Prostate gland (tissue), 2 donors: ENCODE results near the gene ARL9. TPM values are rescaled to one million over a fixed set of nuclear protein-coding genes. Genes with fewer than 3 reads are reported as not detected.

Experiments
- DNase-seq: peaks from one replicate; pipeline ENCODE4 v3.0.0-alpha.2; 2019; ENCODE audit warnings: low spot score
- H3K27ac ChIP-seq, 2 donors: fragments of 200-600 bp; sonication (generic); 2 replicates each; pipeline ENCODE4 v1.5.1; 2017 to 2019
- H3K27me3 ChIP-seq: fragments of 200-600 bp; sonication (generic); replicated peaks from 2 replicates; pipeline ENCODE4 v1.5.1; 2019; ENCODE audit not compliant: insufficient read depth
- H3K36me3 ChIP-seq, 2 donors: fragments of 200-600 bp; sonication (generic); 1 replicate in 1 of 2; 2 replicates in 1 of 2; pipeline versions ENCODE4 v1.5.1 to v1.8.1; 2017 to 2019
- H3K4me1 ChIP-seq: fragments of 200-600 bp; sonication (generic); replicated peaks from 2 replicates; pipeline ENCODE4 v1.5.1; 2019
- H3K4me3 ChIP-seq, 2 donors: fragments of 200-600 bp; sonication (generic); 2 replicates each; pipeline ENCODE4 v1.5.1; 2017 to 2019
- H3K9me3 ChIP-seq: fragments of 200-600 bp; sonication (generic); 2 replicates; pipeline ENCODE4 v1.5.1; 2017
- CTCF ChIP-seq, 4 experiments: fragments of 200-600 bp in 2 of 4; fragments of 450-650 bp in 2 of 4; sonication (generic) in 2 of 4; IDR thresholded peaks; 1 replicate in 3 of 4; 2 replicates in 1 of 4; pipeline ENCODE4 v1.5.1; 2016 to 2019; ENCODE audit warnings: antibody characterized with exemption in 4 of 4, mild to moderate bottlenecking in 2 of 4, moderate library complexity in 2 of 4
- POLR2A ChIP-seq: fragments of 450-650 bp; IDR thresholded peaks from one replicate; pipeline ENCODE4 v1.6.1; 2016; ENCODE audit warnings: antibody characterized with exemption, mild to moderate bottlenecking
- POLR2AphosphoS5 ChIP-seq: sonication (generic); formaldehyde crosslinking; IDR thresholded peaks from one replicate; pipeline ENCODE4 v1.6.1; 2017; ENCODE audit warnings: antibody characterized with exemption
- WGBS: methylation state at CpG from one replicate; pipeline ENCODE4 v1.1.5; 2018; 5-methylcytosine and 5-hydroxymethylcytosine counted together
- intact Hi-C: fragments of 100-400 bp; cut with DNase I; formaldehyde crosslinking; loops from one replicate; pipeline ENCODE4 v1.14.2; 2022
- total RNA-seq, 2 donors: library from RNA; depleted of rRNA; stranded (reverse); fragments of >200 nt; gene quantifications; one replicate each; pipeline ENCODE4 v1.1.0, GENCODE V29; 2016

The ARL9 gene
- total RNA-seq, 2 donors from 2014 or later: 0.18 to 0.68 TPM

DNA sequence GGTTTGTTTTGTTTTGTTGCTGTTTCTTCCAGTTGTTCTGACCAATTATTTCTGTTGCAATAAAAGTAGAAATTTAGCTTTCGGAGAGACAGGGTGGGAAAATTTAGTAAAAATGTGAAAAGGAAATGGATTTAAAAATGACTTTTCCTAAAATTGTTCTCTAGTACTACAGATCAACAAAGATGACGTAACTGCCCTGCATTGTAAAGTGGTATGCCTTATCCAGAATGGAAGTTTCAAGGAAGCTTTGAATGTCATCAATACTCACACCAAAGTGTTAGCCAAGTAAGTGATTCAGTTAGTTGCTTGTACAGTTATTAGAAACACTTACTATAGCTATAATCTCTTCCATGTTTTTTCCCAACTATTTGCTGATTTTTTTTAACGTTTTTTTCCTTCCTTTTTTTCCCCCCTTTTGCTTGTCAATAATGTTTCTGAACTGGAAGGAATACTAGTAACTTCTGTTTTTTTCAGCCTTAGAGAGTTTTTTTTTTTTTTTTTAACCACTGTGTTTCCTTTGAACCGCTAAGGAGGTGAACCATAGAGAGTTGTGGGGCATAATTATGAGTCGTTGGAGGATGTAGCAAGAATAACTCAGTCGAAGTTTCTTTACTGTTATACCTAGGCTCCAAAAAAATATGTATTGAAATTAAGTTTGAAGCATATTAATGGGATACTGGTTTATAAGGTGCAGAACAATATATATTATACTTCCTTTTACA, 35.9 kb upstream of the ARL9 start:
- no peaks in the 10 kb centered on the region for H3K27me3 ChIP-seq
- H3K4me1 ChIP-seq: peaks cover 3% of the 10 kb centered on the region
- TF ChIP-seq POLR2A (no peak), CTCF (IDR thresholded peaks at IDR 0.05) (no peak), POLR2AphosphoS5 (no peak)
- no peak overlapping the region for H3K4me3 ChIP-seq
- H3K9me3 ChIP-seq: no peaks in the 10 kb centered on the region
- H3K36me3 ChIP-seq: no peaks in the 10 kb centered on the region
- DNase-seq: no peak
- no peak overlapping the region for H3K27ac ChIP-seq
- intact Hi-C loops: loop anchor here (5.0 kb wide), 1 partner anchor 37 kb away; no protein-coding TSS in a partner anchor
- 79% methylated on average over 6 of the region's 6 CpGs for WGBS

GRCh38 chr4:56475917-56476316, 29.7 kb upstream of the ARL9 start:
- Histone ChIP-seq H3K4me3 (no peak overlapping the region), H3K27me3 (no peaks in the 10 kb centered on the region), H3K9me3 (no peaks in the 10 kb centered on the region), H3K4me1 (no peaks in the 10 kb centered on the region), H3K36me3 (no peaks in the 10 kb centered on the region), H3K27ac (no peak overlapping the region)
- no peak for DNase-seq
- 90% methylated on average over 2 of the region's 2 CpGs for WGBS
- intact Hi-C loops: loop anchor here (2.0 kb wide), 1 partner anchor 21 kb away; no protein-coding TSS in a partner anchor
- TF ChIP-seq POLR2AphosphoS5: no peak
- no peak for TF ChIP-seq POLR2A
- TF ChIP-seq CTCF (IDR thresholded peaks at IDR 0.05): no peak

GRCh38 chr4:56477192-56477702, 28.3 kb upstream of the ARL9 start:
- WGBS: 95% methylated on average over 5 of the region's 5 CpGs
- Histone ChIP-seq H3K27ac (no peak overlapping the region), H3K36me3 (no peaks in the 10 kb centered on the region), H3K4me3 (no peak overlapping the region), H3K27me3 (no peaks in the 10 kb centered on the region), H3K9me3 (no peaks in the 10 kb centered on the region), H3K4me1 (no peaks in the 10 kb centered on the region)
- TF ChIP-seq CTCF (IDR thresholded peaks at IDR 0.05) (no peak), POLR2A (no peak), POLR2AphosphoS5 (no peak)
- no peak for DNase-seq
- intact Hi-C loops: no loop called here

GRCh38 chr4:56480691-56481090, 24.9 kb upstream of the ARL9 start:
- Histone ChIP-seq H3K27ac (no peak overlapping the region), H3K27me3 (no peaks in the 10 kb centered on the region), H3K4me3 (no peak overlapping the region), H3K4me1 (no peaks in the 10 kb centered on the region), H3K9me3 (no peaks in the 10 kb centered on the region), H3K36me3 (peaks cover 0 to 2% of the 10 kb centered on the region in 2 donors)
- WGBS: 87% methylated on average over 3 of the region's 3 CpGs
- intact Hi-C loops: no loop called here
- no peak for DNase-seq
- TF ChIP-seq POLR2A: no peak
- no peak for TF ChIP-seq CTCF (IDR thresholded peaks at IDR 0.05)
- no peak for TF ChIP-seq POLR2AphosphoS5

GRCh38 chr4:56496241-56496640, 9.3 kb upstream of the ARL9 start:
- H3K9me3 ChIP-seq: no peaks in the 10 kb centered on the region
- WGBS: 48% methylated on average over 1 of the region's 1 CpG
- H3K27ac ChIP-seq: no peak overlapping the region
- no peak overlapping the region for H3K4me3 ChIP-seq
- TF ChIP-seq POLR2A (no peak), CTCF (IDR thresholded peaks at IDR 0.05) (no peak), POLR2AphosphoS5 (no peak)
- no peaks in the 10 kb centered on the region for H3K27me3 ChIP-seq
- intact Hi-C loops: loop anchor here (2.0 kb wide), 1 partner anchor 21 kb away; no protein-coding TSS in a partner anchor
- DNase-seq: no peak
- no peaks in the 10 kb centered on the region for H3K4me1 ChIP-seq
- H3K36me3 ChIP-seq: no peaks in the 10 kb centered on the region
